HepG2 (cell line): Measurements from ENCODE around the gene PARVB. TPM values are rescaled to one million over a fixed set of nuclear protein-coding genes. Genes with fewer than 3 reads are reported as not detected.

Experiments
- ATAC-seq: fragments of 200-7000 bp; cut with Tn5 transposase; 3 replicates; pipeline ENCODE4 v1.9.1; 2020; ENCODE audit warnings: mild to moderate bottlenecking, moderate library complexity
- BruUV-seq: library from RNA; stranded (reverse); fragments of 400-500 nt; replicated peaks from 2 replicates; lab custom pipeline; 2021; lab: Mats Ljungman, UMichigan
- CTCF ChIA-PET: fragments of 300-600 bp; formaldehyde crosslinking; extraction: SDS; loops from one replicate; lab custom pipeline; 2021; ENCODE audit warnings: low total read pairs, inconsistent platforms, low intra/inter-chr PET ratio; lab: Yijun Ruan, JAX
- POLR2A ChIA-PET: fragments of 350-600 bp; sonication (Branson Sonifier 250); formaldehyde crosslinking; loops from one replicate; lab custom pipeline; 2020; ENCODE audit warnings: antibody characterized with exemption, inconsistent platforms; lab: Yijun Ruan, JAX
- DNase-seq: peaks from one replicate; pipeline ENCODE4 v3.0.0-alpha.2; 2015; ENCODE audit warnings: low spot score
- FAIRE-seq: peaks from 3 replicates; lab custom pipeline; 2011; peaks lifted over from hg19 to GRCh38; lab: Jason Lieb, UNC
- H2AFZ ChIP-seq: one replicate; pipeline ENCODE4 v1.6.1; 2011; ENCODE audit warnings: low read length, inconsistent platforms
- H3K27ac ChIP-seq: fragments of 300-600 bp; 3 replicates; pipeline ENCODE4 v1.8.0; 2011; ENCODE audit warnings: mixed run types, mild to moderate bottlenecking, mixed read lengths, low read length, inconsistent platforms; ENCODE audit not compliant: insufficient read depth; ENCODE audit errors: extremely low read length
- H3K27me3 ChIP-seq, 2 experiments: fragments of 200-600 bp in 1 of 2; 2 replicates in 1 of 2; 3 replicates in 1 of 2; pipeline versions ENCODE4 v1.6.0 to v1.8.0; 2011; ENCODE audit warnings: low read length in 2 of 2, mild to moderate bottlenecking in 2 of 2, moderate library complexity in 2 of 2, inconsistent platforms in 1 of 2; ENCODE audit not compliant: insufficient read depth in 2 of 2, control insufficient read depth in 1 of 2
- H3K36me3 ChIP-seq, 2 experiments: fragments of 200-600 bp in 1 of 2; replicated peaks in 1 of 2; 2 replicates in 1 of 2; 3 replicates in 1 of 2; pipeline versions ENCODE4 v1.5.1 to v1.8.0; 2011; ENCODE audit warnings: low read length in 2 of 2, inconsistent platforms in 1 of 2; ENCODE audit not compliant: insufficient read depth in 2 of 2, control insufficient read depth in 1 of 2
- H3K4me1 ChIP-seq: 2 replicates; pipeline ENCODE4 v1.5.1; 2012; ENCODE audit warnings: low read length, inconsistent platforms; ENCODE audit not compliant: insufficient read depth
- H3K4me2 ChIP-seq: 2 replicates; pipeline ENCODE4 v1.6.0; 2011; ENCODE audit warnings: low read depth, low read length, inconsistent platforms
- H3K4me3 ChIP-seq, 3 experiments: fragments of 200-600 bp in 1 of 3; sonication (generic), shearing (Covaris generic) in 1 of 3; replicated peaks in 1 of 3; 2 replicates each; pipeline ENCODE4 v1.5.1; 2011 to 2016; ENCODE audit warnings: low read length in 3 of 3, inconsistent platforms in 2 of 3, low read depth in 2 of 3, mild to moderate bottlenecking in 2 of 3, control low read depth in 1 of 3, mixed read lengths in 1 of 3; ENCODE audit not compliant: insufficient read depth in 1 of 3
- H3K79me2 ChIP-seq: one replicate; pipeline ENCODE4 v1.6.1; 2011; ENCODE audit warnings: low read length, inconsistent platforms; ENCODE audit not compliant: insufficient read depth
- H3K9ac ChIP-seq: 2 replicates; pipeline ENCODE4 v1.6.0; 2011; ENCODE audit warnings: mild to moderate bottlenecking, low read depth, low read length, inconsistent platforms; ENCODE audit not compliant: insufficient read depth
- H3K9me3 ChIP-seq: 2 replicates; pipeline ENCODE4 v1.5.1; 2012; ENCODE audit warnings: mild to moderate bottlenecking, low read length
- H4K20me1 ChIP-seq: 2 replicates; pipeline ENCODE4 v1.6.0; 2011; ENCODE audit warnings: inconsistent platforms, mild to moderate bottlenecking, low read length, moderate library complexity; ENCODE audit not compliant: insufficient read depth
- CCDC6 ChIP-seq: sonication (generic); formaldehyde crosslinking; IDR thresholded peaks from 2 replicates; pipeline ENCODE4 v1.8.1; 2022; ENCODE audit warnings: mild to moderate bottlenecking, missing genetic modification reagents, moderate library complexity
- GABPB1 ChIP-seq: IDR thresholded peaks from 2 replicates; pipeline ENCODE4 v1.6.1; 2016; ENCODE audit warnings: mild to moderate bottlenecking, missing genetic modification reagents, moderate library complexity, missing compliant biosample characterization
- HES4 ChIP-seq: sonication (generic); formaldehyde crosslinking; IDR thresholded peaks from 2 replicates; pipeline ENCODE4 v1.9.0; 2021; ENCODE audit warnings: mild to moderate bottlenecking, missing genetic modification reagents, borderline replicate concordance
- HMG20B ChIP-seq: conservative IDR thresholded peaks from 2 replicates; pipeline ENCODE4 v1.6.1; 2016; ENCODE audit warnings: missing genetic modification reagents, missing compliant biosample characterization
- KAT2B ChIP-seq: fragments of 150-350 bp; IDR thresholded peaks from 2 replicates; pipeline ENCODE4 v1.6.1; 2014; ENCODE audit warnings: low read depth, low read length, borderline replicate concordance
- MYC ChIP-seq: sonication (generic); formaldehyde crosslinking; IDR thresholded peaks from 2 replicates; pipeline ENCODE4 v1.9.0; 2021; ENCODE audit warnings: missing genetic modification reagents, borderline replicate concordance
- PHF8 ChIP-seq: sonication (generic); formaldehyde crosslinking; IDR thresholded peaks from 2 replicates; pipeline ENCODE4 v1.5.0; 2020; ENCODE audit warnings: missing genetic modification reagents
- SMARCC2 ChIP-seq: fragments of 450-650 bp; IDR thresholded peaks from 2 replicates; pipeline ENCODE4 v1.6.1; 2017; ENCODE audit warnings: antibody characterized with exemption, mild to moderate bottlenecking
- ZFX ChIP-seq: sonication (generic); formaldehyde crosslinking; IDR thresholded peaks from 2 replicates; pipeline ENCODE4 v1.4.0; 2020; ENCODE audit warnings: mild to moderate bottlenecking, low read depth, missing genetic modification reagents, moderate library complexity
- ZFY ChIP-seq: sonication (generic); formaldehyde crosslinking; IDR thresholded peaks from 2 replicates; pipeline ENCODE4 v1.4.0; 2020; ENCODE audit warnings: missing genetic modification reagents
- ZNF263 ChIP-seq: sonication (generic); formaldehyde crosslinking; IDR thresholded peaks from 2 replicates; pipeline ENCODE4 v1.4.0; 2020; ENCODE audit warnings: missing genetic modification reagents
- ZNF687 ChIP-seq: sonication (generic); formaldehyde crosslinking; IDR thresholded peaks from 2 replicates; pipeline ENCODE4 v1.5.1; 2020; ENCODE audit warnings: mild to moderate bottlenecking, missing genetic modification reagents, moderate library complexity
- ZNF879 ChIP-seq: sonication (generic); formaldehyde crosslinking; IDR thresholded peaks from 2 replicates; pipeline ENCODE4 v1.8.1; 2023; ENCODE audit warnings: missing genetic modification reagents
- WGBS: methylation state at CpG from one replicate; pipeline ENCODE4 v1.1.6; 2017; ENCODE audit warnings: low lambda C conversion rate; 5-methylcytosine and 5-hydroxymethylcytosine counted together
- in situ Hi-C: cut with HindIII; loops from 2 replicates; pipeline ENCODE4 v1.10.0; 2017; ENCODE audit warnings: low pct_unique_long_range_greater_than_20kb; ENCODE audit not compliant: extremely low pct_ligation_motif_present
- intact Hi-C: fragments of 100-400 bp; cut with micrococcal nuclease; formaldehyde crosslinking; loops from one replicate; pipeline ENCODE4 v1.10.0; 2022; ENCODE audit not compliant: unreplicated experiment
- polyA plus RNA-seq, 8 experiments: library from polyadenylated mRNA; depleted of rRNA in 3 of 8; stranded (reverse) in 7 of 8; unstranded in 1 of 8; fragments of >200 nt; fragmentation: Illumina TruSeq in 4 of 8; extraction: Trizol in 4 of 8; gene quantifications; 2 replicates each; pipeline versions ENCODE4 v1.2.1 to v1.2.3, GENCODE V29; 2011 to 2016; ENCODE audit warnings: low read depth in 4 of 8, missing spikeins in 1 of 8, mixed read lengths in 1 of 8; ENCODE audit not compliant: insufficient read depth in 1 of 8
- total RNA-seq, 5 experiments: library from RNA; depleted of rRNA; stranded (reverse); fragments of >200 nt; fragmentation: Illumina TruSeq; extraction: Trizol; gene quantifications; 2 replicates each; pipeline ENCODE4 v1.2.3, GENCODE V29; 2016; ENCODE audit warnings: low read depth in 1 of 5
- TF ChIP-seq, protein P1 (sequence below): sonication (generic); formaldehyde crosslinking; IDR thresholded peaks from 2 replicates; pipeline ENCODE4 v1.5.0; 2020; ENCODE audit warnings: mild to moderate bottlenecking, missing genetic modification reagents, borderline replicate concordance

The PARVB gene
- total and polyA plus RNA-seq, 2 of the 13 experiments (the other 11 are each of a cell fraction or from before 2014, with no cell fraction given), result 0.11 to 0.15 TPM

- TF ChIP-seq, protein P1, sequence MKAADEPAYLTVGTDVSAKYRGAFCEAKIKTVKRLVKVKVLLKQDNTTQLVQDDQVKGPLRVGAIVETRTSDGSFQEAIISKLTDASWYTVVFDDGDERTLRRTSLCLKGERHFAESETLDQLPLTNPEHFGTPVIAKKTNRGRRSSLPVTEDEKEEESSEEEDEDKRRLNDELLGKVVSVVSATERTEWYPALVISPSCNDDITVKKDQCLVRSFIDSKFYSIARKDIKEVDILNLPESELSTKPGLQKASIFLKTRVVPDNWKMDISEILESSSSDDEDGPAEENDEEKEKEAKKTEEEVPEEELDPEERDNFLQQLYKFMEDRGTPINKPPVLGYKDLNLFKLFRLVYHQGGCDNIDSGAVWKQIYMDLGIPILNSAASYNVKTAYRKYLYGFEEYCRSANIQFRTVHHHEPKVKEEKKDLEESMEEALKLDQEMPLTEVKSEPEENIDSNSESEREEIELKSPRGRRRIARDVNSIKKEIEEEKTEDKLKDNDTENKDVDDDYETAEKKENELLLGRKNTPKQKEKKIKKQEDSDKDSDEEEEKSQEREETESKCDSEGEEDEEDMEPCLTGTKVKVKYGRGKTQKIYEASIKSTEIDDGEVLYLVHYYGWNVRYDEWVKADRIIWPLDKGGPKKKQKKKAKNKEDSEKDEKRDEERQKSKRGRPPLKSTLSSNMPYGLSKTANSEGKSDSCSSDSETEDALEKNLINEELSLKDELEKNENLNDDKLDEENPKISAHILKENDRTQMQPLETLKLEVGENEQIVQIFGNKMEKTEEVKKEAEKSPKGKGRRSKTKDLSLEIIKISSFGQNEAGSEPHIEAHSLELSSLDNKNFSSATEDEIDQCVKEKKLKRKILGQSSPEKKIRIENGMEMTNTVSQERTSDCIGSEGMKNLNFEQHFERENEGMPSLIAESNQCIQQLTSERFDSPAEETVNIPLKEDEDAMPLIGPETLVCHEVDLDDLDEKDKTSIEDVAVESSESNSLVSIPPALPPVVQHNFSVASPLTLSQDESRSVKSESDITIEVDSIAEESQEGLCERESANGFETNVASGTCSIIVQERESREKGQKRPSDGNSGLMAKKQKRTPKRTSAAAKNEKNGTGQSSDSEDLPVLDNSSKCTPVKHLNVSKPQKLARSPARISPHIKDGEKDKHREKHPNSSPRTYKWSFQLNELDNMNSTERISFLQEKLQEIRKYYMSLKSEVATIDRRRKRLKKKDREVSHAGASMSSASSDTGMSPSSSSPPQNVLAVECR (CRISPR knock-in tag), result no peak
- TF ChIP-seq ZNF263 (CRISPR knock-in tag) (no peak), ZNF879 (CRISPR knock-in tag) (no peak), HES4 (CRISPR knock-in tag) (no peak), KAT2B (no peak)
Measured at GRCh38 chr22:44020981-44021380, 3.1 kb upstream of the PARVB start (continued).

DNA sequence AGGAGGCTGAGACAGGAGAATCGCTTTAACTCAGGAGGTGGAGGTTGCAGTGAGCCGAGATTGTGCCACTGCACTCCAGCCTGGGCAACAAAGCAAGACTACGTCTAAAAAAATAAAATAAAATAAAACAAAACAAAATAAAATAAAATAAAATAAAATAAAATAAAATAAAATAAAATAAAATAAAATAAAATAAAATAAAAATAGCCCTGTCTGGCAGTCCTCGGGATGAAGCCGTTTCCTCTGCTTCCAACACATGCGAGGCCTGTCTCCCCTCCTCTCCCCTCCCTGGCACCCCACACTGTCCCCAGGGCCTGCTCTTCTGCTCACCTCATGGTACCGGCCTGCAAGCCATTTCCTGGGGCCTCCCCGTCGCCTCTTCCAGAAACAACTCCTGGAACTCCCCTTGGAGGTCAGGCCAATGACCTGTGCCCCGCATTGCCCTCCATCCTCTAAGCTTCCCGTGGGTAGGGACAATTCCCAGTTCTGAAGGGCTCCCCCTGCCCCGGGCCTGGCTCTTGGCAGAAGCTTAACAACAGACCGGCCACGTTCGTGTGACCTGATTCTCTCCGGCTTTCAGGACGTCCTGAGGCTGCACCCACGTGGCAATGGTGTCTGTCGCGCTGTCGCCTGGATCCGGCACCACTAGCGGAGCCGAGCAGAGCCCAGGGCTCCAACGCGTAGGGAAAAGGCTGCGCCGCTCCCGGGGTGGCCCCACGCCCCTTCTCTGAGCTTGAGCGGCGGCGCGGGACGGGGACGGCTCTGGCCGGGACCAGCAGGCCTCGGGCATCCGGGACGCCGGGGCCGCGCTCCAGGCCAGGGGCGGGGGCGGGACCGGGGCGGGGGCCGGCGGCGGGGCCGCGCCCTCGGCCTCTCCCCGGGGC lies 456 bp upstream of the PARVB start:
- H3K79me2 ChIP-seq, result no peaks in the 10 kb centered on the region
- peak overlapping the region; percentile 7 to 75 (median 19); a peak in 4 of 6 replicates for H3K4me3 ChIP-seq
- H3K9me3 ChIP-seq, result no peaks in the 10 kb centered on the region
- POLR2A ChIA-PET, result no interaction called here
- H3K27me3 ChIP-seq, result peaks cover 0 to 15% of the 10 kb centered on the region in 2 experiments; a peak in 1 of 5 replicates
- no peak overlapping the region for H2AFZ ChIP-seq
- peaks cover 5% of the 10 kb centered on the region for H3K4me1 ChIP-seq
- 59% methylated on average over 10 of the region's 54 CpGs for whole genome bisulfite sequencing
- H3K27ac ChIP-seq, result no peak overlapping the region
- DNase-seq (no peak), FAIRE-seq (no peak), ATAC-seq (peak; percentile 64)
- peak overlapping the region; percentile 49 for H3K9ac ChIP-seq
- H4K20me1 ChIP-seq, result no peaks in the 10 kb centered on the region
- in situ Hi-C loops (no loop called here), intact Hi-C loops (no loop called here)
- CTCF ChIA-PET, result no interaction called here
- H3K4me2 ChIP-seq, result peak overlapping the region; percentile 70
- H3K36me3 ChIP-seq, result no peaks in the 10 kb centered on the region
- BruUV-seq, result no TSS peak
- TF ChIP-seq MYC (CRISPR knock-in tag) (peak; percentile 52; the same call in 1 of the 2 replicates), ZFX (CRISPR knock-in tag) (peak; percentile 38; the same call in 1 of the 2 replicates), SMARCC2 (no peak), ZNF687 (peak; percentile 63; the same call in 1 of the 2 replicates), CCDC6 (CRISPR knock-in tag) (no peak), HMG20B (no peak), GABPB1 (CRISPR knock-in tag) (peak; percentile 29; the same call in 1 of the 2 replicates), ZFY (CRISPR knock-in tag) (peak; percentile 51), PHF8 (CRISPR knock-in tag) (peak; percentile 39; the same call in 1 of the 2 replicates)
